Measurements from ENCODE around the gene CFAP99.

Gene CFAP99

DNA sequence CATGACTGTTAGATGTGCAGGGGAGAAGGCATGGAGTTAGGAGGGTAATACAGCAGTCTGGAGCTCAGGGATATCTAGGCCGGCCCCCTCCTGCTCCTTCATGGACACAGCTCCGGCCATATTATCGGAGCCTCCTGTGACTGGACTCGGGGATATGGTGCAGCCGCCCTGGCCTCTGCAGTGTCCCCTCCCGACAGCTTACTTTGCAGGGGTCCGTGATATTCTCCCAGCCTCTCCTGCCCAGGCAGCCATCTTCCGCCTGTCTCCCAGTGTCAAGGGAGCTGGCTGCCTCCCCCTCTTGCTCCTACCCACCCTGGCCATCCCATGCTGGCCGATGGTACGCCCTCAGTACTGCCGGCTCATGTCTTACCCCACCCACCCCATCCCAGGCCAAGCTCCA, 30.3 kb downstream of the CFAP99 start:
- no peak overlapping the region for H2AFZ ChIP-seq (ENCODE audit: low read depth)
- H3K4me1 ChIP-seq (ENCODE audit: low read depth, poor library complexity, severe bottlenecking), result no peaks in the 10 kb centered on the region
- no peaks in the 10 kb centered on the region for H3K36me3 ChIP-seq (ENCODE audit: insufficient read depth)
- TF ChIP-seq, protein P1, sequence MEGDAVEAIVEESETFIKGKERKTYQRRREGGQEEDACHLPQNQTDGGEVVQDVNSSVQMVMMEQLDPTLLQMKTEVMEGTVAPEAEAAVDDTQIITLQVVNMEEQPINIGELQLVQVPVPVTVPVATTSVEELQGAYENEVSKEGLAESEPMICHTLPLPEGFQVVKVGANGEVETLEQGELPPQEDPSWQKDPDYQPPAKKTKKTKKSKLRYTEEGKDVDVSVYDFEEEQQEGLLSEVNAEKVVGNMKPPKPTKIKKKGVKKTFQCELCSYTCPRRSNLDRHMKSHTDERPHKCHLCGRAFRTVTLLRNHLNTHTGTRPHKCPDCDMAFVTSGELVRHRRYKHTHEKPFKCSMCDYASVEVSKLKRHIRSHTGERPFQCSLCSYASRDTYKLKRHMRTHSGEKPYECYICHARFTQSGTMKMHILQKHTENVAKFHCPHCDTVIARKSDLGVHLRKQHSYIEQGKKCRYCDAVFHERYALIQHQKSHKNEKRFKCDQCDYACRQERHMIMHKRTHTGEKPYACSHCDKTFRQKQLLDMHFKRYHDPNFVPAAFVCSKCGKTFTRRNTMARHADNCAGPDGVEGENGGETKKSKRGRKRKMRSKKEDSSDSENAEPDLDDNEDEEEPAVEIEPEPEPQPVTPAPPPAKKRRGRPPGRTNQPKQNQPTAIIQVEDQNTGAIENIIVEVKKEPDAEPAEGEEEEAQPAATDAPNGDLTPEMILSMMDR (conservative IDR thresholded peaks at IDR 0.05; ENCODE audit: low read depth, low read length), result no peak
- H3K4me2 ChIP-seq, result no peak overlapping the region
- H3K9ac ChIP-seq, result no peak overlapping the region
- no peaks in the 10 kb centered on the region for H4K20me1 ChIP-seq (ENCODE audit: insufficient read depth)
- no peak overlapping the region for H3K4me3 ChIP-seq (IDR thresholded peaks at IDR 0.05; ENCODE audit: insufficient read depth, low read depth, low read length)
- no peak overlapping the region for H3K27ac ChIP-seq
- H3K27me3 ChIP-seq (ENCODE audit: insufficient read depth, low read depth), result no peaks in the 10 kb centered on the region
- H3K79me2 ChIP-seq (ENCODE audit: insufficient read depth, low read depth), result no peaks in the 10 kb centered on the region

DNA sequence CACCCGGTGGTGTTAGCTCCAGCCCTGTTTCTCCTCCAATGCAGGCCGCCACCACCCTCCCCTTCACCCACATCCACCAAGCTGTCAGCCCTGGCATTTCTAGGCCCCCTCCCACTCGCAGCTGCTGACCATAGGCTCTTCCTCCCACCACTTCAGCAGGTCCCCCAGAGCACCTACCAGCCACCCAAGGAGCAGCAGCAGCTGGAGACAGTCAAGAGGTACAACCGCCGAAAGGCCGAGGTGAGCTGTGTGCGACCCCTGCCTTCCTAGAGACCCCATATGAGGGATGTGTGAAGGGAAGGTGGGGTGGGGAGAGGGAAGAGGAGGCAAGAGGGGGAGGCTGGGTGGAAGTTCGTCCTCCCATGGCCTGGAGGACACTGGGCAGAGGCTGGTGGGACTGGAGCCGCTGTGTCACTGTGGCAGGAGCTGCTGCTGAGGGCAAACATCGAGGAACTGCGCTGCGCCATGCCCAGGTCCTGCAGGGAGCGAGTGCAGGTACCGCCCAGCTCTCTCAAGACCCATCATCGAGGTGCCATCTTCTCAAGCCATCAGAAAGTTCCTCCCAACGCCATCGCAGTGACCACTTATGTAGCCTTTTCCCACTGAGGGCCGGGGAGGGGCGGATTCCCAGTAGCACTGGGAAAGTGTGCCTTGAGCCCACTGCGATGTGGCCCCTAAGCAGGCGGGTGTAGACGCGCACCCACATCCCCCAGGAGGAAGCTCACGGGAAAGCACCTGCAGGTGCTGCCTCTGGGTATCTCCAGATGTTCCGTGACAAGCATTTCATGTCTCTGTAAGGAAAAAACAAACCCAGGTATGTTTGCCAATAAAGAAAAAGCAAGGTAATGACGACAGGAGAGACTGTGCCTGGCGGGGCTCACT, 31.0 kb downstream of the CFAP99 start:
- Histone ChIP-seq H3K4me1 (ENCODE audit: low read depth, poor library complexity, severe bottlenecking) (no peaks in the 10 kb centered on the region), H4K20me1 (ENCODE audit: insufficient read depth) (no peaks in the 10 kb centered on the region), H2AFZ (ENCODE audit: low read depth) (no peak overlapping the region), H3K27ac (no peak overlapping the region), H3K36me3 (ENCODE audit: insufficient read depth) (no peaks in the 10 kb centered on the region), H3K79me2 (ENCODE audit: insufficient read depth, low read depth) (no peaks in the 10 kb centered on the region), H3K4me2 (no peak overlapping the region), H3K27me3 (ENCODE audit: insufficient read depth, low read depth) (no peaks in the 10 kb centered on the region), H3K4me3 (IDR thresholded peaks at IDR 0.05; ENCODE audit: insufficient read depth, low read depth, low read length) (no peak overlapping the region), H3K9ac (no peak overlapping the region)
- TF ChIP-seq, protein P1 (conservative IDR thresholded peaks at IDR 0.05; ENCODE audit: low read depth, low read length), result no peak

DNA sequence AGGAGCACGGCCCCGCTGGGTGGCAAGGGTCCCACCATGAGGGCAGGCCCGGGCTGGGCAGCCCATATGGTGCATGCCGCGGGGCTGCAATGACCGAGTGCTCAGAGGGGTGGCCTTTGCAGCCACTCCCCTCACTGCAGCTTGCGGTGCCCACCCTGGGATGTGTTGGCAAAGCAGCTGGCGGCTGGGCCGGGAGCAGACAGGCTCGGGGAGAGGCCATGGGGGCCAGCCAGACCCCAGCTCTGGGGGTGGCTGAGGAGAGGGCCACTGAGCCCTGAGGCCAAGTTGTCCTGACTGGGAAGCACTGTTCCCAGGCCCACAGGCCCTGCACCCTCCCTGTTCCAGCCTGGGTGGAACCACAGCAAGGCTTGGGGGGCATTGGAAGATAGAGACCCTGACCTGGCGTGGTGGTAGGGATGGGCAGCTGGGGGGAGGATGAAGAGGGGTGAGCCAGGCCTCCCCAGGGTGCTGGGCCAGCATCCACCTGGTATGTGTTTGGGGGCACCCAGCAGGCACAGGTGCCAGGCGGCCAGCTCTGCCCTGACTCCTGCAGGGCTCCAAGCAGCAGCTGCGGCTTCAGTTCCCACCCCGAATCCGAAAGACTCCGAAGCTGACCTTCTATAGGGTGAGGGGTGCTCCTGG, 31.8 kb downstream of the CFAP99 start:
- Histone ChIP-seq H3K9ac (no peak overlapping the region), H3K4me2 (no peak overlapping the region), H3K4me1 (ENCODE audit: low read depth, poor library complexity, severe bottlenecking) (no peaks in the 10 kb centered on the region), H3K27me3 (ENCODE audit: insufficient read depth, low read depth) (no peaks in the 10 kb centered on the region), H4K20me1 (ENCODE audit: insufficient read depth) (no peaks in the 10 kb centered on the region), H2AFZ (ENCODE audit: low read depth) (no peak overlapping the region), H3K27ac (no peak overlapping the region), H3K4me3 (IDR thresholded peaks at IDR 0.05; ENCODE audit: insufficient read depth, low read depth, low read length) (no peak overlapping the region), H3K36me3 (ENCODE audit: insufficient read depth) (no peaks in the 10 kb centered on the region), H3K79me2 (ENCODE audit: insufficient read depth, low read depth) (no peaks in the 10 kb centered on the region)
- TF ChIP-seq, protein P1 (conservative IDR thresholded peaks at IDR 0.05; ENCODE audit: low read depth, low read length), result no peak

DNA sequence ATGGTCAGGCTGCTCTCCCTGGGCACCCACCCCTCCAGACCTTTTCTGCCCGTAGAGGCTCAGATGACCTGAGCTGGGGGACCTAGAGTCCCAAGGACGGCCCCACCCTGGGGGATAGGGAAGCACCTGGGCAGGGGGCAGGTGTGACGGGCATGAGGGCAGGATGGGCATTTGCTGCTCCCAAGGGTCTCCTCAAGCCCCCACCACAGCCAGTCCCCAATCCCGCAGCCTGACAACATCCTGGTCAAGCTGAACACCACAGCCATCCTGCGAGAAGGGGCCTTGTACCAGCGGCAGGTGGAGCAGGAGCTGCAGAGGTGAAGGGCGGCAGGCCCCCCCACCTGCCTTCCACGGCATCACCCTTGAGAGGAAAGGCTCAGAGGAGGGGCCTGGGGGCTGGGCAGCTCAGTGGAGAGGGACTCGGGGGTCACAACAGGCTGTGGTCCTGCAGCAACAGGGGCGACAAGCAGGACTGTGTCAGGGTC, 32.3 kb downstream of the CFAP99 start:
- no peaks in the 10 kb centered on the region for H3K4me1 ChIP-seq (ENCODE audit: low read depth, poor library complexity, severe bottlenecking)
- H4K20me1 ChIP-seq (ENCODE audit: insufficient read depth), result no peaks in the 10 kb centered on the region
- TF ChIP-seq, protein P1 (conservative IDR thresholded peaks at IDR 0.05; ENCODE audit: low read depth, low read length), result no peak
- H3K4me2 ChIP-seq, result no peak overlapping the region
- no peak overlapping the region for H3K9ac ChIP-seq
- no peak overlapping the region for H3K4me3 ChIP-seq (IDR thresholded peaks at IDR 0.05; ENCODE audit: insufficient read depth, low read depth, low read length)
- no peaks in the 10 kb centered on the region for H3K27me3 ChIP-seq (ENCODE audit: insufficient read depth, low read depth)
- H3K79me2 ChIP-seq (ENCODE audit: insufficient read depth, low read depth), result no peaks in the 10 kb centered on the region
- no peak overlapping the region for H3K27ac ChIP-seq
- H3K36me3 ChIP-seq (ENCODE audit: insufficient read depth), result no peaks in the 10 kb centered on the region
- no peak overlapping the region for H2AFZ ChIP-seq (ENCODE audit: low read depth)
